ENCODE data around the gene KCNQ1OT1.

DNA sequence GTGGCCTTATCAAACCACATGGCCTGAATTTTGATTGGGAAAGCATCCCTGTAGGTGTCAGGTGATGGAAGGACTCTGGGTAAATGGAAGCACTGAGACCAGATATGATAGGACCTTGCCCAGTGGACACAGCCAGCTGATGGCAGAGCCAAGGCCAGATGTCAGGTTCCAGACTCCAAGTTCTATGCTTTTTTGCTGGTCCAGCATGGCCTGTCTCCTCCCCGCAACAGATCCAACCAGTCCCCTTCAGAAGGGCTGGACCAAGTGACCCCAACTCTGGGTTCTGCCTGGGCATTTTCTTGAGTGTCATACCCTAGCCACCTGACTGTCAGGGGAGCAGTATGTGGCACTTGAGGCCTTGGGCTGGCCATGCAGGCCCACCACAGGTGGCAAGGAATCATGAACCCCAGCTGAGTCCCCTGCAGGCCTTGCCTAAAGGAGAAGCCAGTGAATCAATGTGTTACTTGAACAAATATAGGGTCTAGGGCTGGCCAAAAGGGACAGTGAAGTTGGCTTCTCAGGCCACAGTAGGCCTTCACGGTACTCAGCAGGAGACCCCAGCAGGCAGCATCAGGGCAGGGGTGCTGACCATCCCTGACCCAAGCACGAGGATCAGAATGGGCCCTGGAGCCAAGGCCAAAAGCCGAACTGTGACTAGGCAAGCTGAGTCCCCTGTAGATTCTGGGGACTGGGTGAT, 27.1 kb downstream of the KCNQ1OT1 start:
- no peak for TF ChIP-seq POLR2A (IDR thresholded peaks at IDR 0.05; ENCODE audit: extremely low read depth, insufficient read length)
- TF ChIP-seq, protein P1, sequence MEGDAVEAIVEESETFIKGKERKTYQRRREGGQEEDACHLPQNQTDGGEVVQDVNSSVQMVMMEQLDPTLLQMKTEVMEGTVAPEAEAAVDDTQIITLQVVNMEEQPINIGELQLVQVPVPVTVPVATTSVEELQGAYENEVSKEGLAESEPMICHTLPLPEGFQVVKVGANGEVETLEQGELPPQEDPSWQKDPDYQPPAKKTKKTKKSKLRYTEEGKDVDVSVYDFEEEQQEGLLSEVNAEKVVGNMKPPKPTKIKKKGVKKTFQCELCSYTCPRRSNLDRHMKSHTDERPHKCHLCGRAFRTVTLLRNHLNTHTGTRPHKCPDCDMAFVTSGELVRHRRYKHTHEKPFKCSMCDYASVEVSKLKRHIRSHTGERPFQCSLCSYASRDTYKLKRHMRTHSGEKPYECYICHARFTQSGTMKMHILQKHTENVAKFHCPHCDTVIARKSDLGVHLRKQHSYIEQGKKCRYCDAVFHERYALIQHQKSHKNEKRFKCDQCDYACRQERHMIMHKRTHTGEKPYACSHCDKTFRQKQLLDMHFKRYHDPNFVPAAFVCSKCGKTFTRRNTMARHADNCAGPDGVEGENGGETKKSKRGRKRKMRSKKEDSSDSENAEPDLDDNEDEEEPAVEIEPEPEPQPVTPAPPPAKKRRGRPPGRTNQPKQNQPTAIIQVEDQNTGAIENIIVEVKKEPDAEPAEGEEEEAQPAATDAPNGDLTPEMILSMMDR (IDR thresholded peaks at IDR 0.05; ENCODE audit: low read depth, low read length): no peak
- TF ChIP-seq, protein P2, sequence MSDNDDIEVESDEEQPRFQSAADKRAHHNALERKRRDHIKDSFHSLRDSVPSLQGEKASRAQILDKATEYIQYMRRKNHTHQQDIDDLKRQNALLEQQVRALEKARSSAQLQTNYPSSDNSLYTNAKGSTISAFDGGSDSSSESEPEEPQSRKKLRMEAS (IDR thresholded peaks at IDR 0.05; ENCODE audit: low read depth, low read length): no peak
